Neural progenitor cell (in vitro differentiated cells): Measurements from ENCODE around the gene ANKFY1.

Experiments
- EZH2 ChIP-seq: fragments of 200-600 bp; sonication (generic); IDR thresholded peaks from 2 replicates; pipeline ENCODE4 v1.6.1; 2017; ENCODE audit warnings: antibody characterized with exemption, mild to moderate bottlenecking, moderate library complexity
- TF ChIP-seq, protein P1 (sequence below): fragments of 200-600 bp; sonication (generic); IDR thresholded peaks from 2 replicates; pipeline ENCODE4 v1.5.1; 2017; ENCODE audit warnings: antibody characterized with exemption, mild to moderate bottlenecking

DNA sequence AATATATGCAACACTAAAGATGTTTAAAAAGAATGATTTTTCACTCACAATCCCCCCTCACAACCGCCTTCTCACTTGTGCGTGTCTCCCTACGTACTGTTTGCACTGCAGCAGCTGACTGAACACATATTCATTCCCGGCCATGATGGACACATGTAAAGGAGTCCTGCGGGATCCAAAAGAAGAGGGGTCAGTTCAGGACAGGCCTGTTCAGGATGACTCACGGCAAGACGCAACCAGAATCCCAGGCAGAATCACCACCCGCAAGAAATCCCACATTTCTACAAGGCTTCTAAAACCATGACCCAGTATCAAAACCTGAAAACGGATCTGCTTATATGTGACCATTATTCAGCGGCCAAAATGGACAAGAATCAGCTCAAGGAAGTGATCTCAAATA is 68.5 kb downstream of the ANKFY1 start:
- TF ChIP-seq, protein P1, sequence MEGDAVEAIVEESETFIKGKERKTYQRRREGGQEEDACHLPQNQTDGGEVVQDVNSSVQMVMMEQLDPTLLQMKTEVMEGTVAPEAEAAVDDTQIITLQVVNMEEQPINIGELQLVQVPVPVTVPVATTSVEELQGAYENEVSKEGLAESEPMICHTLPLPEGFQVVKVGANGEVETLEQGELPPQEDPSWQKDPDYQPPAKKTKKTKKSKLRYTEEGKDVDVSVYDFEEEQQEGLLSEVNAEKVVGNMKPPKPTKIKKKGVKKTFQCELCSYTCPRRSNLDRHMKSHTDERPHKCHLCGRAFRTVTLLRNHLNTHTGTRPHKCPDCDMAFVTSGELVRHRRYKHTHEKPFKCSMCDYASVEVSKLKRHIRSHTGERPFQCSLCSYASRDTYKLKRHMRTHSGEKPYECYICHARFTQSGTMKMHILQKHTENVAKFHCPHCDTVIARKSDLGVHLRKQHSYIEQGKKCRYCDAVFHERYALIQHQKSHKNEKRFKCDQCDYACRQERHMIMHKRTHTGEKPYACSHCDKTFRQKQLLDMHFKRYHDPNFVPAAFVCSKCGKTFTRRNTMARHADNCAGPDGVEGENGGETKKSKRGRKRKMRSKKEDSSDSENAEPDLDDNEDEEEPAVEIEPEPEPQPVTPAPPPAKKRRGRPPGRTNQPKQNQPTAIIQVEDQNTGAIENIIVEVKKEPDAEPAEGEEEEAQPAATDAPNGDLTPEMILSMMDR, result no peak
- TF ChIP-seq EZH2, result no peak
